ENCODE data around the gene MSI2. TPM values are rescaled to one million over a fixed set of nuclear protein-coding genes. Genes with fewer than 3 reads are reported as not detected.

The MSI2 gene
- total RNA-seq, 6 experiments from 2014 or later, result 12.0 to 22.6 (median 19.4) TPM

- H3K4me3 ChIP-seq, result no peak overlapping the region
- H3K4me1 ChIP-seq, result peaks cover 0 to 30% (median 4%) of the 10 kb centered on the region in 4 donors
- H3K27ac ChIP-seq, result no peak overlapping the region
- H3K36me3 ChIP-seq, result no peaks in the 10 kb centered on the region
- no peak for ATAC-seq
- no peak for DNase-seq
- H3K27me3 ChIP-seq, result no peaks in the 10 kb centered on the region
- WGBS (ENCODE audit: insufficient coverage, low coverage, low lambda C conversion rate, missing lambda C conversion rate), result 56% methylated on average over 9 of the region's 17 CpGs
- TF ChIP-seq POLR2A (IDR thresholded peaks at IDR 0.05) (no peak), CTCF (IDR thresholded peaks at IDR 0.05) (no peak)
- no peaks in the 10 kb centered on the region for H3K9me3 ChIP-seq
- intact Hi-C loops (cut with DNase I), result no loop called here
Observed at GRCh38 chr17:57537524-57538410, 281.4 kb downstream of the MSI2 start.

GRCh38 chr17:57538736-57539456 lies 282.6 kb downstream of the MSI2 start:
- Histone ChIP-seq H3K9me3 (no peaks in the 10 kb centered on the region), H3K4me3 (no peak overlapping the region), H3K27me3 (no peaks in the 10 kb centered on the region), H3K36me3 (no peaks in the 10 kb centered on the region), H3K4me1 (peaks cover 0 to 25% (median 4%) of the 10 kb centered on the region in 4 donors), H3K27ac (no peak overlapping the region)
- TF ChIP-seq CTCF (IDR thresholded peaks at IDR 0.05), result no peak
- no peak for TF ChIP-seq POLR2A (IDR thresholded peaks at IDR 0.05)
- intact Hi-C loops (cut with DNase I), result no loop called here
- ATAC-seq (no peak), DNase-seq (no peak)
- 75% methylated on average over 11 of the region's 11 CpGs for WGBS (ENCODE audit: insufficient coverage, low coverage, low lambda C conversion rate, missing lambda C conversion rate)

- no peaks in the 10 kb centered on the region for H3K27me3 ChIP-seq
- no peaks in the 10 kb centered on the region for H3K36me3 ChIP-seq
- no peaks in the 10 kb centered on the region for H3K9me3 ChIP-seq
- TF ChIP-seq CTCF (IDR thresholded peaks at IDR 0.05) (no peak), POLR2A (IDR thresholded peaks at IDR 0.05) (no peak)
- WGBS (ENCODE audit: insufficient coverage, low coverage, low lambda C conversion rate, missing lambda C conversion rate), result 86% methylated on average over 6 of the region's 8 CpGs
- peaks cover 0 to 17% (median 4%) of the 10 kb centered on the region in 4 donors for H3K4me1 ChIP-seq
- H3K4me3 ChIP-seq, result no peak overlapping the region
- ATAC-seq (no peak), DNase-seq (no peak)
- H3K27ac ChIP-seq, result no peak overlapping the region
- intact Hi-C loops (cut with DNase I), result no loop called here
Observed at GRCh38 chr17:57539529-57540301, 283.4 kb downstream of the MSI2 start.

- Histone ChIP-seq H3K9me3 (no peaks in the 10 kb centered on the region), H3K4me3 (no peak overlapping the region), H3K36me3 (no peaks in the 10 kb centered on the region), H3K27ac (no peak overlapping the region), H3K27me3 (no peaks in the 10 kb centered on the region), H3K4me1 (peaks cover 0 to 8% (median 2%) of the 10 kb centered on the region in 4 donors)
- ATAC-seq (no peak), DNase-seq (no peak)
- intact Hi-C loops (cut with DNase I), result no loop called here
- TF ChIP-seq CTCF (IDR thresholded peaks at IDR 0.05), result no peak
- TF ChIP-seq POLR2A (IDR thresholded peaks at IDR 0.05), result no peak
- WGBS (ENCODE audit: insufficient coverage, low coverage, low lambda C conversion rate, missing lambda C conversion rate), result 83% methylated on average over 2 of the region's 2 CpGs
Observed at GRCh38 chr17:57540596-57540995, 284.3 kb downstream of the MSI2 start.

All from right lobe of liver (tissue), 6 donors.